Measurements from ENCODE around the gene PDE8A.

Gene PDE8A

GRCh38 chr15:85025516-85026251, 44.0 kb downstream of the PDE8A start:
- Histone ChIP-seq H3K9ac (no peak overlapping the region), H3K4me1 (peaks cover 11 to 51% (median 25%) of the 10 kb centered on the region in 10 experiments), H3K27ac (no peak overlapping the region)

GRCh38 chr15:85026304-85027032, 44.8 kb downstream of the PDE8A start:
- Histone ChIP-seq H3K9me3 (replicated peaks in 1 of 11) (no peaks in the 10 kb centered on the region), H3K27me3 (no peaks in the 10 kb centered on the region), H3K4me3 (no peak overlapping the region), H3K27ac (no peak overlapping the region), H3K36me3 (no peaks in the 10 kb centered on the region), H3K4me1 (peaks cover 12 to 58% (median 25%) of the 10 kb centered on the region in 10 experiments), H3K4me2 (peak overlapping the region in 2 of 11 experiments; percentile 5 to 20; a peak in 2 of 22 replicates), H4K20me1 (peaks cover 0 to 61% (median 0%) of the 10 kb centered on the region in 11 experiments; a peak in 7 of 22 replicates), H3K9ac (no peak overlapping the region)
- no peak for TF ChIP-seq Cebpa-rat (IDR thresholded peaks at IDR 0.05)

More at GRCh38 chr15:85025516-85026251, 44.0 kb downstream of the PDE8A start:
- H3K36me3 ChIP-seq, result no peaks in the 10 kb centered on the region
- no peak for TF ChIP-seq Cebpa-rat (IDR thresholded peaks at IDR 0.05)
- H4K20me1 ChIP-seq, result peaks cover 0 to 64% (median 0%) of the 10 kb centered on the region in 11 experiments; a peak in 7 of 22 replicates
- no peaks in the 10 kb centered on the region for H3K9me3 ChIP-seq (replicated peaks in 1 of 11)
- H3K4me2 ChIP-seq, result no peak overlapping the region
- no peaks in the 10 kb centered on the region for H3K27me3 ChIP-seq
- H3K4me3 ChIP-seq, result no peak overlapping the region

GRCh38 chr15:85027033-85027380, 45.4 kb downstream of the PDE8A start:
- H3K4me3 ChIP-seq, result no peak overlapping the region
- H3K27me3 ChIP-seq, result no peaks in the 10 kb centered on the region
- no peak overlapping the region for H3K9ac ChIP-seq
- no peaks in the 10 kb centered on the region for H3K36me3 ChIP-seq
- peaks cover 12 to 58% (median 25%) of the 10 kb centered on the region in 10 experiments for H3K4me1 ChIP-seq
- H3K27ac ChIP-seq, result no peak overlapping the region
- H3K9me3 ChIP-seq (replicated peaks in 1 of 11), result no peaks in the 10 kb centered on the region
- no peak for TF ChIP-seq Cebpa-rat (IDR thresholded peaks at IDR 0.05)
- peak overlapping the region in 3 of 11 experiments; percentile 5 to 20 (median 16); a peak in 2 of 22 replicates for H3K4me2 ChIP-seq
- H4K20me1 ChIP-seq, result peaks cover 0 to 64% (median 0%) of the 10 kb centered on the region in 11 experiments; a peak in 7 of 22 replicates

GRCh38 chr15:85027421-85027820, 45.8 kb downstream of the PDE8A start:
- Histone ChIP-seq H3K9me3 (replicated peaks in 1 of 11) (no peaks in the 10 kb centered on the region), H3K36me3 (no peaks in the 10 kb centered on the region), H3K4me1 (peaks cover 12 to 58% (median 25%) of the 10 kb centered on the region in 10 experiments), H3K27ac (no peak overlapping the region), H3K9ac (no peak overlapping the region), H3K27me3 (no peaks in the 10 kb centered on the region), H3K4me3 (no peak overlapping the region), H4K20me1 (peaks cover 0 to 64% (median 0%) of the 10 kb centered on the region in 11 experiments; a peak in 7 of 22 replicates), H3K4me2 (peak overlapping the region in 3 of 11 experiments; percentile 5 to 20 (median 16); a peak in 1 of 22 replicates)
- no peak for TF ChIP-seq Cebpa-rat (IDR thresholded peaks at IDR 0.05)

- Histone ChIP-seq H3K27ac (no peak overlapping the region), H3K9ac (no peak overlapping the region), H3K27me3 (no peaks in the 10 kb centered on the region), H3K4me1 (peaks cover 12 to 64% (median 26%) of the 10 kb centered on the region in 10 experiments), H3K4me2 (no peak overlapping the region), H3K36me3 (no peaks in the 10 kb centered on the region), H4K20me1 (peaks cover 0 to 57% (median 0%) of the 10 kb centered on the region in 11 experiments; a peak in 7 of 22 replicates), H3K9me3 (replicated peaks in 1 of 11) (no peaks in the 10 kb centered on the region), H3K4me3 (no peak overlapping the region)
- peak in 3 of 11 experiments; percentile 9 to 43 (median 10); a peak in 1 of 22 replicates for TF ChIP-seq Cebpa-rat (IDR thresholded peaks at IDR 0.05)
These were observed 46.8 kb downstream of the PDE8A start for GRCh38 chr15:85028416-85028815.

- no peak overlapping the region for H3K9ac ChIP-seq
- H3K4me3 ChIP-seq, result no peak overlapping the region
- TF ChIP-seq Cebpa-rat (IDR thresholded peaks at IDR 0.05), result no peak
- H3K4me1 ChIP-seq, result peaks cover 12 to 58% (median 26%) of the 10 kb centered on the region in 10 experiments
- no peaks in the 10 kb centered on the region for H3K9me3 ChIP-seq (replicated peaks in 1 of 11)
- H3K4me2 ChIP-seq, result peak overlapping the region in 4 of 11 experiments; percentile 57 to 70 (median 62); a peak in 4 of 22 replicates
- H4K20me1 ChIP-seq, result peaks cover 0 to 49% (median 0%) of the 10 kb centered on the region in 11 experiments; a peak in 7 of 22 replicates
- H3K36me3 ChIP-seq, result no peaks in the 10 kb centered on the region
- no peaks in the 10 kb centered on the region for H3K27me3 ChIP-seq
- no peak overlapping the region for H3K27ac ChIP-seq
These were observed 47.6 kb downstream of the PDE8A start for GRCh38 chr15:85029221-85029620.

GRCh38 chr15:85030301-85030929, 48.8 kb downstream of the PDE8A start:
- Histone ChIP-seq H3K4me3 (no peak overlapping the region), H3K36me3 (no peaks in the 10 kb centered on the region), H3K9me3 (replicated peaks in 1 of 11) (no peaks in the 10 kb centered on the region), H3K27ac (peak overlapping the region in 5 of 11 experiments; percentile 3 to 32 (median 16); a peak in 4 of 22 replicates), H3K4me2 (peak overlapping the region; percentile 19 to 70 (median 50); a peak in 20 of 22 replicates), H4K20me1 (peaks cover 0 to 42% (median 0%) of the 10 kb centered on the region in 11 experiments; a peak in 6 of 22 replicates), H3K27me3 (no peaks in the 10 kb centered on the region), H3K4me1 (peaks cover 12 to 50% (median 26%) of the 10 kb centered on the region in 10 experiments), H3K9ac (no peak overlapping the region)
- no peak for TF ChIP-seq Cebpa-rat (IDR thresholded peaks at IDR 0.05)

GRCh38 chr15:85031086-85031943, 49.7 kb downstream of the PDE8A start:
- Histone ChIP-seq H3K4me2 (no peak overlapping the region), H3K27ac (no peak overlapping the region), H3K4me3 (no peak overlapping the region), H3K36me3 (no peaks in the 10 kb centered on the region), H3K9me3 (replicated peaks in 1 of 11) (no peaks in the 10 kb centered on the region), H3K9ac (no peak overlapping the region), H4K20me1 (peaks cover 0 to 33% (median 0%) of the 10 kb centered on the region in 11 experiments; a peak in 6 of 22 replicates), H3K27me3 (no peaks in the 10 kb centered on the region), H3K4me1 (peaks cover 16 to 56% (median 30%) of the 10 kb centered on the region in 10 experiments)
- no peak for TF ChIP-seq Cebpa-rat (IDR thresholded peaks at IDR 0.05)
